Measurements from ENCODE around the gene AGMAT.

The AGMAT gene

DNA sequence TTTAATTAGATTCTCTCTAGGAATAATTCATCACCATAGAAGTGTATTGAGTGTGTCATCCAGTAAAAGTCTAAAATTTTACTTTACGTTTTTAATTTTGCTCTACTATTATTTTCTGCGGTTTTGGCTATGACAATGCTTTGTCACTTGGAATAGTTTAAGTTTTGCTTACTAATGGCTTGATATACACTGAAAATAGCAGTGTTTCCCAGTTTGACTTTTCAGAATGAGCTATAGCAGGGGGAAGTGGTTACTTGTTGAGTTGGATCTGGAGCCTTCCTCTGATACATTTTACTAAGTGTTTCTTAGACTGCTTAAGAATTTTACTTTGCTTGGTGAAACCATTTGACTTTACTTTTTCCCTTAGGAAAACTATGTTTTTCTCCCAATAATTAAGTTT, 53.2 kb downstream of the AGMAT start:
- Histone ChIP-seq H3K4me1 (ENCODE audit: insufficient read depth, low read length) (peaks cover 18% of the 10 kb centered on the region), H2AFZ (ENCODE audit: low read depth, low read length) (no peak overlapping the region), H3K9ac (ENCODE audit: low read depth, low read length) (no peak overlapping the region), H3K9me3 (ENCODE audit: insufficient read depth, low read length, severe bottlenecking) (no peaks in the 10 kb centered on the region), H3K4me2 (ENCODE audit: insufficient read depth, low read length) (no peak overlapping the region), H3K4me3 (ENCODE audit: low read depth in 1 of 2, low read length in 2 of 2) (no peak overlapping the region), H3K27me3 (ENCODE audit: insufficient read depth, low read length, poor library complexity) (no peaks in the 10 kb centered on the region), H3K36me3 (ENCODE audit: insufficient read depth, low read length) (peaks cover 4% of the 10 kb centered on the region; the same call in 1 of the 2 replicates), H3K27ac (ENCODE audit: low read length) (no peak overlapping the region), H3K79me2 (ENCODE audit: insufficient read depth, low read length) (peaks cover 11% of the 10 kb centered on the region), H4K20me1 (ENCODE audit: insufficient read depth, low read length) (no peaks in the 10 kb centered on the region)
- ATAC-seq (ENCODE audit: insufficient read depth, low read depth) (no peak), DNase-seq (no peak)
- no peak for TF ChIP-seq EZH2 (IDR thresholded peaks at IDR 0.05; ENCODE audit: borderline replicate concordance, low read depth, low read length, severe bottlenecking)
- TF ChIP-seq, protein P1, sequence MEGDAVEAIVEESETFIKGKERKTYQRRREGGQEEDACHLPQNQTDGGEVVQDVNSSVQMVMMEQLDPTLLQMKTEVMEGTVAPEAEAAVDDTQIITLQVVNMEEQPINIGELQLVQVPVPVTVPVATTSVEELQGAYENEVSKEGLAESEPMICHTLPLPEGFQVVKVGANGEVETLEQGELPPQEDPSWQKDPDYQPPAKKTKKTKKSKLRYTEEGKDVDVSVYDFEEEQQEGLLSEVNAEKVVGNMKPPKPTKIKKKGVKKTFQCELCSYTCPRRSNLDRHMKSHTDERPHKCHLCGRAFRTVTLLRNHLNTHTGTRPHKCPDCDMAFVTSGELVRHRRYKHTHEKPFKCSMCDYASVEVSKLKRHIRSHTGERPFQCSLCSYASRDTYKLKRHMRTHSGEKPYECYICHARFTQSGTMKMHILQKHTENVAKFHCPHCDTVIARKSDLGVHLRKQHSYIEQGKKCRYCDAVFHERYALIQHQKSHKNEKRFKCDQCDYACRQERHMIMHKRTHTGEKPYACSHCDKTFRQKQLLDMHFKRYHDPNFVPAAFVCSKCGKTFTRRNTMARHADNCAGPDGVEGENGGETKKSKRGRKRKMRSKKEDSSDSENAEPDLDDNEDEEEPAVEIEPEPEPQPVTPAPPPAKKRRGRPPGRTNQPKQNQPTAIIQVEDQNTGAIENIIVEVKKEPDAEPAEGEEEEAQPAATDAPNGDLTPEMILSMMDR (IDR thresholded peaks at IDR 0.05; ENCODE audit: borderline replicate concordance, extremely low read depth, low read length, poor library complexity, severe bottlenecking), result no peak

DNA sequence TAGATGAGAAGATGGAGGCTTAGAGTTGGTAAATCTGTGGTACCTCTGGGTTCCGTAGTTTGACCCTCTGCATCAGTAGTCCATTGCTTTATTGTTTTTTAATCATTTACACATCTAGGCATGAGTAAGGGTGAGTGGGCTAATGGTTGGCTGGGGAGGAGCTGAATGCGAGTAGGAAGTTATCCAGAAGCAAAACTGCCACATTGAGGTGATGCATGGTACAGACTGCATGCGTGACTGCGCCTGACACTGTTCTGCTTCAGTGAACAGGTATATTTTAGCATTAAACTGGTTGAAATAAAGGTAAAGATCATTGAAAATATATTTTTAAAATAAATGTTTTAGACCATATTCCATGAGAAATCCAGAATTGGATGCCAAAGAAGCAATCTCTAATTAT, 53.8 kb downstream of the AGMAT start:
- no peak overlapping the region for H3K9ac ChIP-seq (ENCODE audit: low read depth, low read length)
- H3K27ac ChIP-seq (ENCODE audit: low read length), result no peak overlapping the region
- peaks cover 11% of the 10 kb centered on the region for H3K79me2 ChIP-seq (ENCODE audit: insufficient read depth, low read length)
- DNase-seq, result no peak
- TF ChIP-seq, protein P1 (IDR thresholded peaks at IDR 0.05; ENCODE audit: borderline replicate concordance, extremely low read depth, low read length, poor library complexity, severe bottlenecking), result no peak
- TF ChIP-seq EZH2 (IDR thresholded peaks at IDR 0.05; ENCODE audit: borderline replicate concordance, low read depth, low read length, severe bottlenecking), result no peak
- H3K4me2 ChIP-seq (ENCODE audit: insufficient read depth, low read length), result no peak overlapping the region
- H3K9me3 ChIP-seq (ENCODE audit: insufficient read depth, low read length, severe bottlenecking), result no peaks in the 10 kb centered on the region
- H3K4me1 ChIP-seq (ENCODE audit: insufficient read depth, low read length), result peaks cover 22% of the 10 kb centered on the region
- H2AFZ ChIP-seq (ENCODE audit: low read depth, low read length), result no peak overlapping the region
- H3K4me3 ChIP-seq (ENCODE audit: low read depth in 1 of 2, low read length in 2 of 2), result no peak overlapping the region
- ATAC-seq (ENCODE audit: insufficient read depth, low read depth), result no peak
- no peaks in the 10 kb centered on the region for H3K27me3 ChIP-seq (ENCODE audit: insufficient read depth, low read length, poor library complexity)
- H3K36me3 ChIP-seq (ENCODE audit: insufficient read depth, low read length), result peaks cover 4% of the 10 kb centered on the region; the same call in 1 of the 2 replicates
- H4K20me1 ChIP-seq (ENCODE audit: insufficient read depth, low read length), result no peaks in the 10 kb centered on the region

DNA sequence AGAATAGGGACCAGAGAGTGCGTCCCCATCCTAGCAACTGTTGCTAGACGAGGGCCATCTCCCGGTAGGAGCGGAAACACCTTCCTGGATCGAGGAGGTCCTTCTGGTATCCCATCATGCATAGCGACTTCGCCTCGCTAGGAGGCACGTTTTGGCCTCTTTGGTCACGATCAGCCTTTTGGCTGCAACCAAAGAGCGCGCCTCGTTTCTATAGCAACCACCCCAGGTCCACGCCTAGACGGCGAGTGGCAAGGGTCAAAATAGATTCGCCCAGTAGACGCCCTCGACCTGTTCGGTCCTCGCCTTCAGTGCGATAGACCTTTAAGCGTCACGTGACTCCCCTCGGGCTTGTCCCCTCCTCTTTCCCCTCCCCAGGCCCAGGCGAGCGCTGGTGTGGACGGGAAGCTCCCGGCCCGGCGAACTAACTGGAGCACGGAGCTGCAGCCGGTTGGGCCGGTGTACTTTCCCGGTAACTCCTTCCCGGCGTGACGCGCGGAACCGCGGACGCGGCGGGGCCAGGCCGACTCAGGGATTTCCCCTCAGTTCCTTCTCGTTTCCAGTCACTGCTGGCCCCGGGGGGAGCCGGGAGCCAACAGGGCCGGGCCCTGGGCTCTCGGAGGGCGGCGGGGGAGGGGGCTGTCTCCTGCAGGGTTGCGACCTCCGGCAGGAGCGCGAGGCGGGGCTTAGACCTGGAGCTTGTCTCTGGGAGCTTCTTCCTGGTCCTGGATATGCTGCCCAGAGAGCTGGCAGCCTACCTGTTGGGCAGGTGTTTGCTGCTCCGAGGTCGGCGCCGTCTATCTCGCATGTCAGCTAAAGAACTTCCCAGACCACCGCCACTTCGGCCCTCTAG, 58.1 kb downstream of the AGMAT start, which contains the start of gene DNAJC16:
Gene DNAJC16 (plus strand): TSS at position 359 of the 850 bp plus-strand sequence. CDS start 2,258 bp downstream, outside the sequence.
- Histone ChIP-seq H3K9ac (ENCODE audit: low read depth, low read length) (peak within 1 kb of the TSS; percentile 64), H3K27me3 (ENCODE audit: insufficient read depth, low read length, poor library complexity) (no peaks in the 10 kb centered on the region), H3K4me2 (ENCODE audit: insufficient read depth, low read length) (peak within 1 kb of the TSS; percentile 94), H3K27ac (ENCODE audit: low read length) (peak within 1 kb of the TSS; percentile 72), H3K4me3 (ENCODE audit: low read depth in 1 of 2, low read length in 2 of 2) (peak within 1 kb of the TSS; percentile 57 to 92), H3K4me1 (ENCODE audit: insufficient read depth, low read length) (peaks cover 43% of the 10 kb centered on the region), H3K9me3 (ENCODE audit: insufficient read depth, low read length, severe bottlenecking) (no peaks in the 10 kb centered on the region), H3K36me3 (ENCODE audit: insufficient read depth, low read length) (no peaks in the 10 kb centered on the region; the same call in 1 of the 2 replicates), H2AFZ (ENCODE audit: low read depth, low read length) (peak within 1 kb of the TSS; percentile 90), H4K20me1 (ENCODE audit: insufficient read depth, low read length) (no peaks in the 10 kb centered on the region), H3K79me2 (ENCODE audit: insufficient read depth, low read length) (peaks cover 11% of the 10 kb centered on the region)
- TF ChIP-seq, protein P1 (IDR thresholded peaks at IDR 0.05; ENCODE audit: borderline replicate concordance, extremely low read depth, low read length, poor library complexity, severe bottlenecking), result peak; percentile 58
- TF ChIP-seq EZH2 (IDR thresholded peaks at IDR 0.05; ENCODE audit: borderline replicate concordance, low read depth, low read length, severe bottlenecking), result no peak
- ATAC-seq (ENCODE audit: insufficient read depth, low read depth) (peak; percentile 71), DNase-seq (peak; percentile 99)
